Astrocyte (in vitro differentiated cells and primary cell): Measurements from ENCODE around the gene KRTAP5-1. TPM values are rescaled to one million over a fixed set of nuclear protein-coding genes. Genes with fewer than 3 reads are reported as not detected.

Source experiments
- DNase-seq: peaks from one replicate; pipeline ENCODE4 v3.0.0-alpha.2; 2010; ENCODE audit warnings: low read depth
- FAIRE-seq: peaks from 2 replicates; lab custom pipeline; 2011; peaks lifted over from hg19 to GRCh38; lab: Jason Lieb, UNC
- H2AFZ ChIP-seq: 2 replicates; pipeline ENCODE4 v1.6.0; 2012; ENCODE audit warnings: low read depth, low read length, inconsistent platforms
- H3K27ac ChIP-seq: 2 replicates; pipeline ENCODE4 v1.5.1; 2011; ENCODE audit warnings: low read depth, low read length, inconsistent platforms
- H3K27me3 ChIP-seq: 2 replicates; pipeline ENCODE4 v1.6.0; 2011; ENCODE audit warnings: low read length, inconsistent platforms; ENCODE audit not compliant: insufficient read depth
- H3K36me3 ChIP-seq: 2 replicates; pipeline ENCODE4 v1.5.1; 2011; ENCODE audit warnings: low read length, inconsistent platforms; ENCODE audit not compliant: insufficient read depth
- H3K4me1 ChIP-seq: 2 replicates; pipeline ENCODE4 v1.5.1; 2011; ENCODE audit warnings: low read length, inconsistent platforms; ENCODE audit not compliant: insufficient read depth
- H3K4me2 ChIP-seq: 2 replicates; pipeline ENCODE4 v1.6.0; 2012; ENCODE audit warnings: low read length, inconsistent platforms
- H3K4me3 ChIP-seq: 2 replicates; pipeline ENCODE4 v1.5.1; 2011; ENCODE audit warnings: low read depth, mild to moderate bottlenecking, low read length, inconsistent platforms; ENCODE audit not compliant: insufficient read depth
- H3K79me2 ChIP-seq: 2 replicates; pipeline ENCODE4 v1.6.0; 2012; ENCODE audit warnings: mild to moderate bottlenecking, low read length, inconsistent platforms; ENCODE audit not compliant: insufficient read depth
- H3K9ac ChIP-seq: 2 replicates; pipeline ENCODE4 v1.6.0; 2012; ENCODE audit warnings: mild to moderate bottlenecking, low read length, inconsistent platforms
- H3K9me3 ChIP-seq: 2 replicates; pipeline ENCODE4 v1.5.1; 2012; ENCODE audit warnings: low read depth, mild to moderate bottlenecking, low read length, inconsistent platforms; ENCODE audit not compliant: insufficient read depth
- H4K20me1 ChIP-seq: 2 replicates; pipeline ENCODE4 v1.6.0; 2012; ENCODE audit warnings: low read length, inconsistent platforms; ENCODE audit not compliant: insufficient read depth
- H3K27ac Mint-ChIP-seq: one replicate; pipeline ENCODE4 v1.8.0; 2021; ENCODE audit warnings: mild to moderate bottlenecking, mixed read lengths; ENCODE audit not compliant: unreplicated experiment
- H3K27me3 Mint-ChIP-seq: one replicate; pipeline ENCODE4 v1.8.0; 2021; ENCODE audit warnings: low read depth, mixed read lengths; ENCODE audit not compliant: unreplicated experiment
- H3K36me3 Mint-ChIP-seq: one replicate; pipeline ENCODE4 v1.8.0; 2021; ENCODE audit warnings: low read depth, mixed read lengths; ENCODE audit not compliant: unreplicated experiment
- H3K4me1 Mint-ChIP-seq: one replicate; pipeline ENCODE4 v1.8.0; 2021; ENCODE audit warnings: low read depth, mixed read lengths; ENCODE audit not compliant: unreplicated experiment
- H3K4me3 Mint-ChIP-seq: one replicate; pipeline ENCODE4 v1.8.0; 2021; ENCODE audit warnings: mild to moderate bottlenecking, moderate library complexity, mixed read lengths; ENCODE audit not compliant: unreplicated experiment
- H3K9me3 Mint-ChIP-seq: one replicate; pipeline ENCODE4 v1.8.0; 2021; ENCODE audit warnings: mild to moderate bottlenecking, mixed read lengths; ENCODE audit not compliant: unreplicated experiment
- EZH2 ChIP-seq: IDR thresholded peaks from 2 replicates; pipeline ENCODE4 v1.6.1; 2012; ENCODE audit warnings: mild to moderate bottlenecking, low read length, inconsistent platforms; ENCODE audit not compliant: insufficient read depth
- total RNA-seq: library from RNA; stranded (reverse); gene quantifications from 2 replicates; pipeline ENCODE4 v1.2.1, GENCODE V29; 2021
- TF ChIP-seq, protein P1 (sequence below): IDR thresholded peaks from 2 replicates; pipeline ENCODE4 v1.5.1; 2011; ENCODE audit warnings: low read depth, mild to moderate bottlenecking, inconsistent platforms, low read length, moderate library complexity; ENCODE audit not compliant: insufficient read depth

The KRTAP5-1 gene
- total RNA-seq, 1 donor from 2014 or later: not detected

GRCh38 chr11:1554981-1555712 lies 29.9 kb downstream of the KRTAP5-1 start:
- peaks cover 28% of the 10 kb centered on the region for H4K20me1 ChIP-seq
- Mint-ChIP-seq H3K36me3 (peaks cover 8% of the 10 kb centered on the region), H3K9me3 (no peaks in the 10 kb centered on the region), H3K27me3 (peaks cover 11% of the 10 kb centered on the region), H3K4me1 (peaks cover 3% of the 10 kb centered on the region), H3K27ac (no peak overlapping the region), H3K4me3 (no peak overlapping the region)
- H3K79me2 ChIP-seq: no peaks in the 10 kb centered on the region
- no peaks in the 10 kb centered on the region for H3K36me3 ChIP-seq
- no peak overlapping the region for H3K4me3 ChIP-seq
- no peak for DNase-seq
- H2AFZ ChIP-seq: no peak overlapping the region
- peaks cover 22% of the 10 kb centered on the region for H3K4me1 ChIP-seq
- no peaks in the 10 kb centered on the region for H3K27me3 ChIP-seq
- no peak overlapping the region for H3K27ac ChIP-seq
- no peak for FAIRE-seq
- no peak overlapping the region for H3K9ac ChIP-seq
- no peak overlapping the region for H3K4me2 ChIP-seq
- H3K9me3 ChIP-seq: no peaks in the 10 kb centered on the region
- no peak for TF ChIP-seq EZH2
- TF ChIP-seq, protein P1, sequence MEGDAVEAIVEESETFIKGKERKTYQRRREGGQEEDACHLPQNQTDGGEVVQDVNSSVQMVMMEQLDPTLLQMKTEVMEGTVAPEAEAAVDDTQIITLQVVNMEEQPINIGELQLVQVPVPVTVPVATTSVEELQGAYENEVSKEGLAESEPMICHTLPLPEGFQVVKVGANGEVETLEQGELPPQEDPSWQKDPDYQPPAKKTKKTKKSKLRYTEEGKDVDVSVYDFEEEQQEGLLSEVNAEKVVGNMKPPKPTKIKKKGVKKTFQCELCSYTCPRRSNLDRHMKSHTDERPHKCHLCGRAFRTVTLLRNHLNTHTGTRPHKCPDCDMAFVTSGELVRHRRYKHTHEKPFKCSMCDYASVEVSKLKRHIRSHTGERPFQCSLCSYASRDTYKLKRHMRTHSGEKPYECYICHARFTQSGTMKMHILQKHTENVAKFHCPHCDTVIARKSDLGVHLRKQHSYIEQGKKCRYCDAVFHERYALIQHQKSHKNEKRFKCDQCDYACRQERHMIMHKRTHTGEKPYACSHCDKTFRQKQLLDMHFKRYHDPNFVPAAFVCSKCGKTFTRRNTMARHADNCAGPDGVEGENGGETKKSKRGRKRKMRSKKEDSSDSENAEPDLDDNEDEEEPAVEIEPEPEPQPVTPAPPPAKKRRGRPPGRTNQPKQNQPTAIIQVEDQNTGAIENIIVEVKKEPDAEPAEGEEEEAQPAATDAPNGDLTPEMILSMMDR: no peak

DNA sequence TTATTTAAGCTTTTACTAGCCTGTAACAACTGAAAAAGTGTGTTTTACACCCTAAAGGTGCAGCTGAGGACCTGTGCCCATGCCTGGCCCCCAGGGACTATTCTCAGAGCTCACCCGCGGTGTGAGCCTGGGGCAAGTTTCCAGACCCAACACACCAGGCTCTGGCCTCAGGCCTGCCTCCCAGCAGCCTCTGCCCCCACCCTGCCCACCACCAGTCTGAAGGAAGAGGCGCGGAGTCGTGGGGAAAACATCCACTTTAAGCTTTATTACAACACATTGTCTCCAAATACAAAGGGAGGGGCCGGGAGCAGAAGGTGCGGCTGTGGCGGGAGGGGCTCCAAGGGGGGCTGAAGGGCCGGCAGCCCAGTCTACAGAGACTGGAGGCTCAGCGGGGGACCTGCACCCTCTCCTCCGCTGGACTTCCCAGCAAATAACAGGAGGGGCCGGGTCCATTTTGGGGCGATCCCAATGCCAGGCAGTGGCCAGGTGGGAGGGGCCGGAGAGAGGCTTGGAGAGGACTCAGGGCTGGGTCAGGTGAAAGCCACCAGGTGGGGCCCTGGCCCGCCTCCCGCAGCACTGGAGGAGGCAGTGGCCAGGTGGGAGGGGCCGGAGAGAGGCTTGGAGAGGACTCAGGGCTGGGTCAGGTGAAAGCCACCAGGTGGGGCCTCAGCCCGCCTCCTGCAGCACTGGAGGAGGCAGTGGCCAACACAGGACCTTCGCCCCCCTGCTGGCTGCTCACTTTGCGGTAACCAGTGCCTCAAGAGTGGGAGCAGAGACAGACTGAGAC lies 31.1 kb downstream of the KRTAP5-1 start:
- TF ChIP-seq, protein P1: no peak
- TF ChIP-seq EZH2: no peak
- Histone ChIP-seq H3K4me3 (no peak overlapping the region), H2AFZ (no peak overlapping the region), H3K36me3 (no peaks in the 10 kb centered on the region), H3K4me1 (peaks cover 15% of the 10 kb centered on the region), H3K27me3 (no peaks in the 10 kb centered on the region), H3K27ac (no peak overlapping the region), H3K9ac (no peak overlapping the region), H3K4me2 (no peak overlapping the region), H4K20me1 (peaks cover 16% of the 10 kb centered on the region), H3K9me3 (no peaks in the 10 kb centered on the region), H3K79me2 (no peaks in the 10 kb centered on the region)
- peaks cover 22% of the 10 kb centered on the region for H3K27me3 Mint-ChIP-seq
- DNase-seq (no peak), FAIRE-seq (no peak)
- H3K9me3 Mint-ChIP-seq: no peaks in the 10 kb centered on the region
- H3K27ac Mint-ChIP-seq: no peak overlapping the region
- H3K4me3 Mint-ChIP-seq: no peak overlapping the region
- H3K4me1 Mint-ChIP-seq: peaks cover 2% of the 10 kb centered on the region
- peaks cover 8% of the 10 kb centered on the region for H3K36me3 Mint-ChIP-seq
